ENCODE data around the gene WNT8B. TPM values are rescaled to one million over a fixed set of nuclear protein-coding genes. Genes with fewer than 3 reads are reported as not detected.

The WNT8B gene
- total RNA-seq, 6 experiments from 2014 or later: not detected

- Mint-ChIP-seq H3K36me3 (ENCODE audit: low read depth) (peaks cover 11% of the 10 kb centered on the region; the same call in 1 of the 2 replicates), H3K27me3 (ENCODE audit: insufficient read depth) (peaks cover 2% of the 10 kb centered on the region), H3K4me3 (no peak overlapping the region), H3K27ac (no peak overlapping the region), H3K4me1 (ENCODE audit: low read depth) (peaks cover 50% of the 10 kb centered on the region), H3K9me3 (no peaks in the 10 kb centered on the region)
- DNase-seq: peak; percentile 53
- TF ChIP-seq CTCF (IDR thresholded peaks at IDR 0.05): peak; percentile 85
Observed at GRCh38 chr10:100508691-100509150, 45.9 kb downstream of the WNT8B start.

GRCh38 chr10:100509241-100509840, 46.5 kb downstream of the WNT8B start:
- no peaks in the 10 kb centered on the region for H3K9me3 Mint-ChIP-seq
- no peak for DNase-seq
- H3K27ac Mint-ChIP-seq: no peak overlapping the region
- TF ChIP-seq CTCF (IDR thresholded peaks at IDR 0.05): no peak
- H3K4me1 Mint-ChIP-seq (ENCODE audit: low read depth): peaks cover 44% of the 10 kb centered on the region
- peaks cover 11% of the 10 kb centered on the region; the same call in 1 of the 2 replicates for H3K36me3 Mint-ChIP-seq (ENCODE audit: low read depth)
- no peak overlapping the region for H3K4me3 Mint-ChIP-seq
- H3K27me3 Mint-ChIP-seq (ENCODE audit: insufficient read depth): peaks cover 2% of the 10 kb centered on the region

- DNase-seq: no peak
- Mint-ChIP-seq H3K36me3 (ENCODE audit: low read depth) (no peaks in the 10 kb centered on the region), H3K4me1 (ENCODE audit: low read depth) (peaks cover 30% of the 10 kb centered on the region), H3K9me3 (no peaks in the 10 kb centered on the region), H3K4me3 (no peak overlapping the region), H3K27me3 (ENCODE audit: insufficient read depth) (peaks cover 2% of the 10 kb centered on the region), H3K27ac (no peak overlapping the region)
- no peak for TF ChIP-seq CTCF (IDR thresholded peaks at IDR 0.05)
Observed at GRCh38 chr10:100510533-100511308, 47.9 kb downstream of the WNT8B start.

GRCh38 chr10:100515612-100516011, 52.8 kb downstream of the WNT8B start:
- Mint-ChIP-seq H3K27me3 (ENCODE audit: insufficient read depth) (peaks cover 2% of the 10 kb centered on the region), H3K9me3 (no peaks in the 10 kb centered on the region), H3K4me3 (no peak overlapping the region), H3K36me3 (ENCODE audit: low read depth) (no peaks in the 10 kb centered on the region), H3K27ac (no peak overlapping the region), H3K4me1 (ENCODE audit: low read depth) (peaks cover 22% of the 10 kb centered on the region)
- DNase-seq: no peak
- no peak for TF ChIP-seq CTCF (IDR thresholded peaks at IDR 0.05)

- no peak overlapping the region for H3K27ac Mint-ChIP-seq
- peaks cover 33% of the 10 kb centered on the region for H3K4me1 Mint-ChIP-seq (ENCODE audit: low read depth)
- DNase-seq: peak; percentile 13
- H3K4me3 Mint-ChIP-seq: no peak overlapping the region
- peak; percentile 58 for TF ChIP-seq CTCF (IDR thresholded peaks at IDR 0.05)
- no peaks in the 10 kb centered on the region for H3K9me3 Mint-ChIP-seq
- no peaks in the 10 kb centered on the region for H3K36me3 Mint-ChIP-seq (ENCODE audit: low read depth)
- peaks cover 2% of the 10 kb centered on the region; the same call in 1 of the 2 replicates for H3K27me3 Mint-ChIP-seq (ENCODE audit: insufficient read depth)
Observed at GRCh38 chr10:100516847-100517246, 54.0 kb downstream of the WNT8B start.

Measured in HFFc6 (cell line).